Measurements from ENCODE around the gene ZNF283. TPM values are rescaled to one million over a fixed set of nuclear protein-coding genes. Genes with fewer than 3 reads are reported as not detected.

ZNF283 gene
- total and polyA plus RNA-seq, 2 of the 13 experiments (the other 11 are each of a cell fraction or from before 2014, with no cell fraction given), result 2.0 to 11.1 TPM

DNA sequence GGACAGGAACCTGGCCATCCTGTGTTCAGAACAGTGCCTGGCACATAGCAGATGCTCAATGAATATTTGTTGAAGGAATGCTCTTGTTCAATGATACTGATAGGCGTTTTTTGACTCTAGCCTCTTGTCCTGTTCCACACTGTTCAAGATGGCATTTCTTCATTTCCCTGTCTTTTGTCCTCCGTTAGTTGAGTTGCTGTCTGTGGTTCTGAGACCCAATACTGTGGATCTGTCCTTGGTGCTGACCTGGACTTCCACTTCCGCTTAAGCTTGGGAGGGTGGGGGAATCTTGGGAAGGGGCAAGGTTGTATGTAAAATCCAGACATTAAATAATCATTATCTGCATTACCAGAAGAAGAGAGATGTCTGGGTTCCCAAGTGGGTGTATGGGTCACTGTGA is 38.1 kb upstream of the ZNF283 start (continued):
- TF ChIP-seq ZSCAN25 (CRISPR knock-in tag; IDR thresholded peaks at IDR 0.05), result no peak
- no peak for TF ChIP-seq CCDC6 (CRISPR knock-in tag; IDR thresholded peaks at IDR 0.05)
- TF ChIP-seq FOXO1 (CRISPR knock-in tag; IDR thresholded peaks at IDR 0.05), result 0 out of 2 replicates have a peak, but pooled peaks have one; percentile 16
- 0 out of 2 replicates have a peak, but pooled peaks have one; percentile 28 for TF ChIP-seq THAP11 (CRISPR knock-in tag; IDR thresholded peaks at IDR 0.05)
- 0 out of 2 replicates have a peak, but pooled peaks have one; percentile 43 for TF ChIP-seq ZNF773 (CRISPR knock-in tag; IDR thresholded peaks at IDR 0.05; ENCODE audit: borderline replicate concordance)
- TF ChIP-seq, protein P1, sequence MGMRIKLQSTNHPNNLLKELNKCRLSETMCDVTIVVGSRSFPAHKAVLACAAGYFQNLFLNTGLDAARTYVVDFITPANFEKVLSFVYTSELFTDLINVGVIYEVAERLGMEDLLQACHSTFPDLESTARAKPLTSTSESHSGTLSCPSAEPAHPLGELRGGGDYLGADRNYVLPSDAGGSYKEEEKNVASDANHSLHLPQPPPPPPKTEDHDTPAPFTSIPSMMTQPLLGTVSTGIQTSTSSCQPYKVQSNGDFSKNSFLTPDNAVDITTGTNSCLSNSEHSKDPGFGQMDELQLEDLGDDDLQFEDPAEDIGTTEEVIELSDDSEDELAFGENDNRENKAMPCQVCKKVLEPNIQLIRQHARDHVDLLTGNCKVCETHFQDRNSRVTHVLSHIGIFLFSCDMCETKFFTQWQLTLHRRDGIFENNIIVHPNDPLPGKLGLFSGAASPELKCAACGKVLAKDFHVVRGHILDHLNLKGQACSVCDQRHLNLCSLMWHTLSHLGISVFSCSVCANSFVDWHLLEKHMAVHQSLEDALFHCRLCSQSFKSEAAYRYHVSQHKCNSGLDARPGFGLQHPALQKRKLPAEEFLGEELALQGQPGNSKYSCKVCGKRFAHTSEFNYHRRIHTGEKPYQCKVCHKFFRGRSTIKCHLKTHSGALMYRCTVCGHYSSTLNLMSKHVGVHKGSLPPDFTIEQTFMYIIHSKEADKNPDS (CRISPR knock-in tag; IDR thresholded peaks at IDR 0.05), result no peak
- TF ChIP-seq, protein P2, sequence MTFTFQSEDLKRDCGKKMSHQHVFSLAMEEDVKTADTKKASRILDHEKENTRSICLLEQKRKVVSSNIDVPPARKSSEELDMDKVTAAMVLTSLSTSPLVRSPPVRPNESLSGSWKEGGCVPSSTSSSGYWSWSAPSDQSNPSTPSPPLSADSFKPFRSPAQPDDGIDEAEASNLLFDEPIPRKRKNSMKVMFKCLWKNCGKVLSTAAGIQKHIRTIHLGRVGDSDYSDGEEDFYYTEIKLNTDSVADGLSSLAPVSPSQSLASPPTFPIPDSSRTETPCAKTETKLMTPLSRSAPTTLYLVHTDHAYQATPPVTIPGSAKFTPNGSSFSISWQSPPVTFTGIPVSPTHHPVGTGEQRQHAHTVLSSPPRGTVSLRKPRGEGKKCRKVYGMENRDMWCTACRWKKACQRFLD (CRISPR knock-in tag; IDR thresholded peaks at IDR 0.05; ENCODE audit: borderline replicate concordance), result no peak
- TF ChIP-seq RXRB (CRISPR knock-in tag; IDR thresholded peaks at IDR 0.05; ENCODE audit: borderline replicate concordance), result 0 out of 2 replicates have a peak, but pooled peaks have one; percentile 14
- no peak for TF ChIP-seq MAZ (IDR thresholded peaks at IDR 0.05; ENCODE audit: borderline replicate concordance, low read depth, low read length)
- no peak for TF ChIP-seq MAZ (CRISPR knock-in tag; IDR thresholded peaks at IDR 0.05; ENCODE audit: low read depth)
- TF ChIP-seq ELF3 (CRISPR knock-in tag; IDR thresholded peaks at IDR 0.05), result 0 out of 2 replicates have a peak, but pooled peaks have one; percentile 39
- TF ChIP-seq ZNF615 (CRISPR knock-in tag; IDR thresholded peaks at IDR 0.05; ENCODE audit: borderline replicate concordance), result no peak
- TF ChIP-seq, protein P3, sequence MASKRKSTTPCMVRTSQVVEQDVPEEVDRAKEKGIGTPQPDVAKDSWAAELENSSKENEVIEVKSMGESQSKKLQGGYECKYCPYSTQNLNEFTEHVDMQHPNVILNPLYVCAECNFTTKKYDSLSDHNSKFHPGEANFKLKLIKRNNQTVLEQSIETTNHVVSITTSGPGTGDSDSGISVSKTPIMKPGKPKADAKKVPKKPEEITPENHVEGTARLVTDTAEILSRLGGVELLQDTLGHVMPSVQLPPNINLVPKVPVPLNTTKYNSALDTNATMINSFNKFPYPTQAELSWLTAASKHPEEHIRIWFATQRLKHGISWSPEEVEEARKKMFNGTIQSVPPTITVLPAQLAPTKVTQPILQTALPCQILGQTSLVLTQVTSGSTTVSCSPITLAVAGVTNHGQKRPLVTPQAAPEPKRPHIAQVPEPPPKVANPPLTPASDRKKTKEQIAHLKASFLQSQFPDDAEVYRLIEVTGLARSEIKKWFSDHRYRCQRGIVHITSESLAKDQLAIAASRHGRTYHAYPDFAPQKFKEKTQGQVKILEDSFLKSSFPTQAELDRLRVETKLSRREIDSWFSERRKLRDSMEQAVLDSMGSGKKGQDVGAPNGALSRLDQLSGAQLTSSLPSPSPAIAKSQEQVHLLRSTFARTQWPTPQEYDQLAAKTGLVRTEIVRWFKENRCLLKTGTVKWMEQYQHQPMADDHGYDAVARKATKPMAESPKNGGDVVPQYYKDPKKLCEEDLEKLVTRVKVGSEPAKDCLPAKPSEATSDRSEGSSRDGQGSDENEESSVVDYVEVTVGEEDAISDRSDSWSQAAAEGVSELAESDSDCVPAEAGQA (IDR thresholded peaks at IDR 0.05; ENCODE audit: low read depth), result no peak
- TF ChIP-seq, protein P3 (CRISPR knock-in tag; IDR thresholded peaks at IDR 0.05; ENCODE audit: borderline replicate concordance), result no peak
- TF ChIP-seq, protein P4, sequence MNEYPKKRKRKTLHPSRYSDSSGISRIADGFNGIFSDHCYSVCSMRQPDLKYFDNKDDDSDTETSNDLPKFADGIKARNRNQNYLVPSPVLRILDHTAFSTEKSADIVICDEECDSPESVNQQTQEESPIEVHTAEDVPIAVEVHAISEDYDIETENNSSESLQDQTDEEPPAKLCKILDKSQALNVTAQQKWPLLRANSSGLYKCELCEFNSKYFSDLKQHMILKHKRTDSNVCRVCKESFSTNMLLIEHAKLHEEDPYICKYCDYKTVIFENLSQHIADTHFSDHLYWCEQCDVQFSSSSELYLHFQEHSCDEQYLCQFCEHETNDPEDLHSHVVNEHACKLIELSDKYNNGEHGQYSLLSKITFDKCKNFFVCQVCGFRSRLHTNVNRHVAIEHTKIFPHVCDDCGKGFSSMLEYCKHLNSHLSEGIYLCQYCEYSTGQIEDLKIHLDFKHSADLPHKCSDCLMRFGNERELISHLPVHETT (CRISPR knock-in tag; conservative IDR thresholded peaks at IDR 0.05), result 0 out of 2 replicates have a peak, but pooled peaks have one; percentile 56
- TF ChIP-seq TP53 (CRISPR knock-in tag; conservative IDR thresholded peaks at IDR 0.05), result no peak
- TF ChIP-seq KDM6A (CRISPR knock-in tag; IDR thresholded peaks at IDR 0.05; ENCODE audit: low read depth), result no peak

All from HepG2 (cell line).